Activated CD4-positive, alpha-beta T cell treated with anti-CD3 and anti-CD28 coated beads for 1 hour (primary cell): ENCODE results near the gene CENPH.
A peak's percentile ranks its signal among the peaks of the same experiment; 100 is the strongest.
"Not testable (repeated sequence)": the region's sequence is repeated elsewhere in the genome, so short reads cannot be mapped to it uniquely, and the experiment has no call there.

Source experiments
- DNase-seq: peaks from one replicate; pipeline ENCODE4 v3.0.0-alpha.2; 2020

CENPH gene, protein sequence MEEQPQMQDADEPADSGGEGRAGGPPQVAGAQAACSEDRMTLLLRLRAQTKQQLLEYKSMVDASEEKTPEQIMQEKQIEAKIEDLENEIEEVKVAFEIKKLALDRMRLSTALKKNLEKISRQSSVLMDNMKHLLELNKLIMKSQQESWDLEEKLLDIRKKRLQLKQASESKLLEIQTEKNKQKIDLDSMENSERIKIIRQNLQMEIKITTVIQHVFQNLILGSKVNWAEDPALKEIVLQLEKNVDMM

DNA sequence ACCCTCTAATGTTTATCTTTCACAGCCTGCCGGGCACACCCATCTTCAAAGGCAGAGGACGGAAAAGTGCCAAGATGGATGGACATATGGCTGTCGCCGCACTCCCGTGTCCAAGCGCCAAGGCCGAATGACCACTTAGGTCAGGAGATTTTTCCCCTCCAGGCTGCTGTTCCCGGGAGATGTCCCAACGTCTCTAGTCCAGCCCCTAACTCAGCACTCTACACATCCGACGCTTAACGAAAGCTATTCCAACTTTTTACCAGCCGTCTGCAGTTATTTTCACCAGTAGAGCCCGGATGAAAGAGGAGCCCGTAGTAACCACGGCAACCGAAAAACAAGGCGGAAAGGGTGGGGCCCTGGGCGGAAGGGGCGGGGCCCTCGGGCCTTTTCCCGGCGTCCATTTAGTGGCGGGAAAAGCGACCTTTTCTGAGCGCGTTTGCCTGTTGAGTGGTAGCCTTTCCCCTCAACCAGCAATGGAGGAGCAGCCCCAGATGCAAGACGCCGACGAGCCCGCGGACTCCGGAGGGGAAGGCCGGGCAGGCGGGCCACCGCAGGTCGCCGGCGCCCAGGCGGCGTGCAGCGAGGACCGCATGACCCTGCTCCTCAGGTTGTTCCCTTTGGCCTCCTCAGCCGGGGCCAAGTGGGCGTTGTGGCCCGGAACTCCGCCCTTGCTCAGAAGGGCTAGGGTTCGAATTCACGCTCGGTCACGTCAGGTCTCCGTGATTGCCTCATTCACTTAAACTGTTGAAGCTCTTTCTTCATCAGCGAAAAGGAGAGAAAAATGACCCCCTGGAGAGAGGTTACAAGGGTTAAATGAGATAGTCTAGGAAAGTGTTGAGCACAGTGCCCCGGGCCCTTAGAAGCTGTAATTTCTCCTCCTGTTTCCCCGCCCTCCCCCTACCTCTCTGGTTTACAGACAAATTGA, at the start of gene CENPH:
TSS of gene CENPH (plus strand) at position 422 of the 925 bp plus-strand sequence. CDS start at position 474, 52 bp downstream.
- peak; percentile 83 for DNase-seq

DNA sequence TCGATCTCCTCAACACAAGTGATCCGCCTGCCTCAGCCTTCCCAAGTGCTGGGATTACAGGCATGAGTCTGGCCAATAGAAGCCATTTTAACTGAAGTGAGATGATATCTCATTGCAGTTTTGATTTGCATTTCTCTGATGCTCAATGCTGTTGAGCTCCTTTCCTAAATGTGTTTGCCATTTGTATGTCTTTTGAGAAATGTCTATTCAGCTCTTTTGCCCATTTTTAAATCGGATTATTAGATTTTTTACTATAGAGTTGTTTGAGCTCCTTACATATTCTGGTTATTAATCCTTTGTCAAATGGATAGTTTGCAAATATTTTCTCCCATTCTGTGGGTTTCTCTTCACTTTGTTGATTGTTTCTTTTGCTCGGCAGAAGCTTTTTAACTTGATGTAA, 49.1 kb upstream of the CENPH start:
- DNase-seq = not testable (repeated sequence)

DNA sequence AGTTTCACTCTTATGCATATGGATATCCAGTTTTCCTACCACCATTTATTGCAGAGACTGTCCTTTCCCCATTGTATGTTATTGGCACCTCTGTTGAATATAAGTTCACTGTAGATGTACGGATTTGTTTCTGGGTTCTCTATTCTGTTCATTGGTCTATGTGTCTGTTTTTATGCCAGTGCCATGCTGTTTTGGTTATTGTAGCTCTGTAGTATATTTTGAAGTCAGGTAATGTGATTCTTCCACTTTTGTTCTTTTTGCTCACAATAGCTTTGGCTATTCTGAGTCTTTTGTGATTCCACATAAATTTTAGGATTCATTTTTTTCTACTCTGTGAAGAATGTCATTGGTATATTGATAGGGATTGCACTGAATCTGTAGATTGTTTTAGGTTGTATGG, 48.6 kb upstream of the CENPH start:
- no peak for DNase-seq

DNA sequence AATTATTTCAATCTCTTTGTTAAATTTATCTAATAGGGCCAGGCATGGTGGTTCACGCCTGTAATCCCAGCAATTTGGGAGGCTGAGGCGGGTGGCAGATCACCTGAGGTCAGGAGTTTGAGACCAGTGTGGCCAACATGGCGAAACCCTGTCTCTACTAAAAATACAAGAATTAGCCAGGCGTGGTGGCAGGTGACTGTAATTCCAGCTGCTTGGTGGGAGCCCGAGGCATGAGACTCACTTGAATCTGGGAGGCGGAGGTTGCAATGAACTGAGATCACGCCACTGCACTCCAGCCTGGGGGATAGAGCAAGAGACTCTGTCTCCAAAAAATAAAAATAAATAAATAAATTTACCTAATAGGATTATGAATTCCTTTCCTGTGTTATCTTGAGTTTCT, 40.8 kb upstream of the CENPH start:
- not testable (repeated sequence) for DNase-seq

DNA sequence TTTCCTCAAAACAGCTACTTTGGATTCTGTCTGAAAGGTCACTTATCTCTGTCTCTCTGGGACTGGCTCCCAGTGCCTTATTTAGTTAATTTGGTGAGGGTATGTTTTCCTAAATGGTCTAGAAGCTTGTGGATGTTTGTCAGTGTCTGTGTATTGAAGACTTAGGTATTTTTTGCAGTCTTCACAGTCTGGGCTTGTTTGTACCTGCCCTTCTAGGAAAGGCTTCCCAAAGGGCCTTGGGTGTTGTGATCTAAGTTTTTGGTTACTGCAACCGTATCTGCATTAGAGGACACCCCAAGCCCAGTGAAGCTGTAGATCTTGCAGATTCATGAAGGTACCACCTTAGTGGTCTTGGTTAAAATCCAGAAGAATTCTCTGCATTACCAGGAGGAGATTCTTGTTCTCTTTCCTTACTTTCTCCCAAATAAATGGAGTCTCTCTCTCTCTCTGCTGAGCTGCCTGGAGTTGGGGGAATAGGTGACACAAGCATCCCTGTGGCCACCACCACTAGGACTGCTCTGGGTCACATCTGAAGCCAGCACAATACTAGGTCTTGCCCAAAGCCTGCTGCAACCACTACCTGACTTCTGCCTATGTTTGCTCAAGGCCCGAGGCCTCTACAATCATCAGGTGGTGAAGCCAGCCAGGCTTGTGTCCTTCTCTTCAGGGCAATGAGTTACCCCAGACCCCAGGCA, 40.3 kb upstream of the CENPH start:
- DNase-seq = no peak

DNA sequence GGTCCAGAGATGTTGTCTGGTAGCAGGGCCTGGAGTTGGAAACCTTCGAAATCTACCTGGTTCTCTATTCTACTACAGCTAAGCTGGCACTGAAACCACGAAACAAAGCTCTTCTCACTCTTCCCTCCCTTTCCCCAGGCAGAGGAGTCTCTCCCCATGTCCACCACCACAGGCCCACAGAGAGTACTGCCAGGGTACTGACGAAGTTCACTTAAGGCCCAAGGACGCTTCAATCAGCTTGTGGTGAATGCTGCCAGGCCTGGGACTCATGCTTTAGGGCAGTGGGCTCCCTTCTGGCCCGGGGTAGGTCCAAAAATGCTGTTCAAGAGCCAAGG, 39.7 kb upstream of the CENPH start:
- no peak for DNase-seq

DNA sequence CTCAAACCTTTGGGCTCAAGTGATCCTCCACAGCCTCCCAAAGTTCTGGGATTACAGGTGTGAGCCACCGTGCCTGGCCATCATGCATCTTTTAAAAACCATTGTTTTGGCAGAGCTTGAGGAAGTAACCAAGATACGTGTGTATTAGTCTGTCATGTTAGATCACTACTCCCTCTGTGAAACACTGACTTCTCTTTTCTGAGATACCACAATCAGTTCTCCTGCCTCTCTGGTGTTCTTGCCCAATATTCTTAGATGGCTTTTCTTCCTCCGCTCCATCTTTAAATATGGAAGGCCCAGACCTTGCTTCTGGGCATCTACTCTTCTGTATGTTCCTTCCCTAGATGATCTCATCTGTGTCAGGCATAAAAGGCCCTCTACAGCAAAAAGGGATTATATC, 36.7 kb upstream of the CENPH start:
- DNase-seq = no peak

DNA sequence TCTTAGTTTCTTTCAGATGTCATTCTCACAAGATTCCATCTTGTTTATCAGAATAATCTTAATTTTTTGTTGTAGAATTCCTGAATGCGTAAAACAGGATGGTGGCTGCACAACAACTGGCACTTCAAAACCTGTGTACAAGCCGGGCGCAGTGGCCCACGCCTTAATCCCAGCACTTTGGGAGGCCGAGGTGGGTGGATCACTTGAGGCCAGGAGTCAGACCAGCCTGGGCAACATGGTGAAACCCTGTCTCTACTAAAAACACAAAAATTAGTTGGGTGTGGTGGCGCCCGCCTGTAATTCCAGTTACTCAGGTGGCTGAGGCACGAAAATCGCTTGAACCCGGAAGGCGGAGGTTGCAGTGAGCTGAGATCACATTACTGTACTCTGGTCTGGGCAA, 32.9 kb upstream of the CENPH start:
- no peak for DNase-seq

DNA sequence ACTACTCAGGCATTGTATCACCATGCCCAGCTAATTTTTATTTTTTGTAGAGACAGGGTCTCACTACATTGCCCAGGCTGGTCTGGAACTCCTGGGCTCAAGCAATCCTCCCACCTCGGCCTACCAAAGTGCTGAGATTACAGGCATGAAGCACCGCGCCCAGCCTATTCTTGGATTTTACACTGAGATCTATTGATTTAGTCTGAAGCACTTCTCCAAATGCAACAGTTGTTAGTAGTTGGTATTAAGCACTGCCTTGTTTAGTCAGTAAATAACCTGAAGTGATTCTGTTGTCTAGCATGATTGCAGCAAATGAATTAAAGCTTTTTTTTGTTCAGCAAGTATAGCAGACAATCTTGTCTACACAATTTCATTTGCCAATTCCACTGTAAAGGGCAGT, 31.3 kb upstream of the CENPH start:
- DNase-seq = no peak

DNA sequence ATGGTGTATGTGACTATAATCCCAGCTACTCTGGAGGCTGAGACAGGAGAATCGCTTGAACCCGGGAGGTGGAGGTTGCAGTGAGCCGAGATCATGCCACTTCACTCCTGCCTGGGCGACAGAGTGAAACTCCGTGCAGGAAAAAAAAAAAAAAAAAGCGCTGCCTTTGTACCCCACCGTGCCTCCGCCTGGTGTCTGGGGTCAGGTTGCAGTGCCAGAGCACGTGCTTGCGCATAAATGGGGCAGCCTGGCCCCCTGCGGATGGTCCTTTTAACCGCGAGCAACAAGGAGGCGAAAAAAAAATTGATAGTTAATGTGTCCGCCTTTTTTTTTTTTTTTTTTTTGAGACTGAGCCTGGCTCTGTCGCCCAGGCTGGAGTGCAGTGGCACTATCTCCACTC, 28.7 kb upstream of the CENPH start:
- no peak for DNase-seq

DNA sequence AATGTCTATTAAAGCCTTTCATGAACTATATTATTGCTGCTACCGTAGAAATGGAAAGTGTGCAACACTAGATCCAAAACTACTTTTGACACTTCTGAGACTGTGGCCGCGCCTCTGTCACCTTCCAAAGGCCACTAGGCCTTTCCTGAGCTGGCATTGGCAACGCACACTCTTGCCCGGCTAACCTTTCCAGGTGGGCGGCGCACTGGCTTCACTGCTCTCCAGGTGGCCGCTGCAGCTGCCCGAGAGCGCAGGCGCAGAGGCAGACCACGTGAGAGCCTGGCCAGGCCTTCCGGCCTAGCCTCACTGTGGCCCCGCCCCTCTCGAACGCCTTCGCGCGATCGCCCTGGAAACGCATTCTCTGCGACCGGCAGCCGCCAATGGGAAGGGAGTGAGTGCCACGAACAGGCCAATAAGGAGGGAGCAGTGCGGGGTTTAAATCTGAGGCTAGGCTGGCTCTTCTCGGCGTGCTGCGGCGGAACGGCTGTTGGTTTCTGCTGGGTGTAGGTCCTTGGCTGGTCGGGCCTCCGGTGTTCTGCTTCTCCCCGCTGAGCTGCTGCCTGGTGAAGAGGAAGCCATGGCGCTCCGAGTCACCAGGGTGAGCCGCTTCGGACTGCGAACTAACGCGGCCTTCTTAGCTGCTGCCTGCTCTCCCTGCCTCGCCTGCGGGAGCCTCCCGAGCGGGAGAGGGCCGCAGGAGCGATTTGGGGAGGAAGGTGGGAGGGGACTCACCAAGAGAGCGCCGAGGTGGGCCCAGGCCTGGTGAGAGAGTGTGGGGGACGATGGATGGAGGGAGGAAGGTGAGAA, 22.5 kb upstream of the CENPH start, which contains the start of gene CCNB1:
TSS of gene CCNB1 (plus strand) at position 465 of the 807 bp plus-strand sequence. CDS start at position 578, 113 bp downstream.
- peak; percentile 94 for DNase-seq

DNA sequence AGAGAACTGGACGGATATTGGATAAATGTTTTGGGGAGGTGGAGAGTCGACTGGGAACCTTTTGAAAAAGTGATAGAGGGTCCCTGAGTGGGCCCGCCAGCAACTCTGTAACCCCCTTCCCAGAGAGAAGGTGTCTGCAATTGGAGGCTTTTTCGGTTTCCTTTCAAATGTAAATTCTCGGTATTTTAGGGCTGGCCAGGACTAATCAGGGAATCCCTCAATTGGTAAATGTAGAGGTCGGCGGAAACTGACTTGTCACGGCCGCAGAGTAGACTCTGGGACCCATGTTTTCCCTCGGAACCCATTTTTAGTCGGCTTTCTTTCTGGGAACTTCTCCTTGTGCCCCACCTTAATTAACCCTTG, 21.9 kb upstream of the CENPH start:
- no peak for DNase-seq

DNA sequence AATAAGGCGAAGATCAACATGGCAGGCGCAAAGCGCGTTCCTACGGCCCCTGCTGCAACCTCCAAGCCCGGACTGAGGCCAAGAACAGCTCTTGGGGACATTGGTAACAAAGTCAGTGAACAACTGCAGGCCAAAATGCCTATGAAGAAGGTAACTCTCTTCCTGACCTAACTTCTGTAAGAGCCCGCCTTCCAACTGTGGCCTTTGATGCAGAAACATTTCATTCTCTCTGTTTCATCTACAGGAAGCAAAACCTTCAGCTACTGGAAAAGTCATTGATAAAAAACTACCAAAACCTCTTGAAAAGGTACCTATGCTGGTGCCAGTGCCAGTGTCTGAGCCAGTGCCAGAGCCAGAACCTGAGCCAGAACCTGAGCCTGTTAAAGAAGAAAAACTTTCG, 21.5 kb upstream of the CENPH start:
- no peak for DNase-seq

DNA sequence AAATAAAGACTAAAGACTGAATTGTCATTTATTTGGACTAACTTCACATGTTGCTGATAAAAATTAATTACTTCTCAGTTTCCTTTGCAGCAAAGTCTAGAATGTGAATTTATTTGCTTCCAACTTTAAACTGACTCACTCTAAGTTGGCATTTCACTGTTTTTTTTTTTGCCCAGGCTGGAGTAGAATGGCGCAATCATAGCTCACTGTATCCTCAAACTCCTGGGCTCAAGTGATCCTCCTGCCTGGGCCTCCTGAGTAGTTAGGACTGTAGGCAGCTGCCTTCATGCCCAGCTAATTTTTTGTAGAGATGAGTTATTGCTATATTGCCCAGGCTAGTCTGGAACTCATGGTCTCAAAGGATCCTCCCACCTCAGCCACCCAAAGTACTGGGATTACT, 18.9 kb upstream of the CENPH start:
- DNase-seq = no peak

DNA sequence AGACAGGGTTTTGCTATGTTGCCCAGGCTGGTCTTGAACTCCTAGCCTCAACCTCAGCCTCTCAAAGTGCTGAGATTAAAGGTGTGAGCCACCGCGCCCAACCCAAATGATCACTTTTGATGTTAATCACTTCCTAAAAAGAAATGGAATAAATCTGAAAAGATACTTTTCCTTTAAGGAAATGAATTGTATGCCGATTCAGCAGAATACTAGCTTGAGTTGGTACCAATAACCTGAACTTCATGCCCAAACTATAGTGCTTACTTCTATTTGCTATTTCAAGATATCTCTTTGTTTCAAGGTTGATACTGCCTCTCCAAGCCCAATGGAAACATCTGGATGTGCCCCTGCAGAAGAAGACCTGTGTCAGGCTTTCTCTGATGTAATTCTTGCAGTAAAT, 18.4 kb upstream of the CENPH start:
- no peak for DNase-seq

DNA sequence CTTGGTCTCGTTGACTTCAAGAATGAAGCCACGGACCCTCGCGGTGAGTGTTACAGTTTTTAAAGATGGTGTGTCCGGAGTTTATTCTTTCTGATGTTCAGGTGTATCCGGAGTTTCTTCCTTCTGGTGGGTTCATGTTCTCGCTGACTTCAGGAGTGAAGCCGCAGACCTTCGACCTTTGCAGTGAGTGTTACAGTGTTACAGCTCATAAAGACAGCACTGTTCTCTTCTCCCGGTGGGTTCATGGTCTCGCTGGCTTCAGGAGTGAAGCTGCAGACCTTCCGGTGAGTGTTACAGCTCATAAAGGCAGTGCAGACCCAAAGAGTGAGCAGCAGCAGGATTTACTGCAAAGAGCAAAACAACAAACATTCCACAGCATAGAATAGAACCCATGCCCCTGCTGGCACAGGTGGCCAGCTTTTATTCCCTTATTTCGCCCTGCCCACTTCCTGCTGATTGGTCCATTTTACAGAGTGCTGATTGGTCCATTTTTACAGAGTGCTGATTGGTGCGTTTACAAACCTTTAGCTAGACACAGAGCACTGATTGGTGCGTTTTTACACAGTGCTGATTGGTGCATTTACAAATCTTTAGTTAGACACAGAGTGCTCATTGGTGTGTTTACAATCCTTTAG, 7.6 kb upstream of the CENPH start:
- not testable (repeated sequence) for DNase-seq

DNA sequence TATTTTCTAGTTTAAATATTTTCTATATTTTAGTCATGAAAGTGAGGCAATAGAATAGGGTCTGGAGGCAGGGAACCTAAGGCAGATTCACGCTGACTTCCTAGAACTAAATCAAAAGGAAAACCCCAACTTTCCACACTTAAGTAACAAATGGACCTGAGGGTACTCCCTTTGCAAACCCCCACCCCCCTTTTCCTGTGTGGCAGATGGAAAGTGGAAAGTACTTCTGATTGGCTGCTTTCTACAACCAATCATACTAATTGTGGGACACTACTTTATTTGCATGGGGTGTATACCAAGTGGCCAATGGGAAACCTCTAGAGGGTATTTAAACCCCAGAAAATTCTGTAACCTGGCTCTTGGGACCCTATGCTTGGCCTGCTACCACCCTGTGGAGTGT, 4.8 kb upstream of the CENPH start:
- no peak for DNase-seq

DNA sequence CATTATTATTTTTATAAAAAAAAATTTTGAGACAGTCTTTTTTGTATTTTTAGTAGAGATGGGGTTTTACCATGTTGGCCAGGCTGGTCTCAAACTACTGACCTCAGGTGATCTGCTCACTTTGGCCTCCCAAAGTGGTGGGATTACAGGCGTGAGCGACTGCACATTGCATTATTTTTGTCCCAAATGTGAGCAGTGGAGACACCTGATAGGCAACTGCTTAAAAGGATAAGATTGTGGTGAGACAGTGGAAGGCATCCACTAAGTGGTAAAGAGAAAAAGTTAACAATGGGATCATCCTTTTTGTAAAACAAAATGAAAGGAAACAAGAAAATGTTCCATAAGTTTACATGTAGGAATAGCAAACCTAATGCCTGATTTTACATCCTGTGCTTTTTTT, 2.0 kb upstream of the CENPH start:
- DNase-seq = no peak

DNA sequence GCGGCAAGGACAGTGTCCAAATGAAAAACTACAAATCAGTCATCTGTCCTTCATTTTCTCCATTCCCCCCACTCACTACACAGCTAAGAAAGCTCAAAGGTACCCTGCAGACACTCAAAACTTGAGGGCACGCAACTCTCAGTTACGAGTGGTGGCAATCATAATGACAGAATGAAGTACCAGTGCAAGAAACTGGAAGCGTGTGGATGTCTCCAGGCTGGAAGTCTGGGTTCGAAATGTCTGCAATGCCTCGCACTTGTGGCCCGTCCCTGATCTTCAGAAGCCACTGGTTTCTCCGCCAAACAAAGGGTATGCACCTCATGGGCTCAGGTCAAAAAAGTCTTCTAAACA, 597 bp upstream of the CENPH start:
- DNase-seq = no peak

DNA sequence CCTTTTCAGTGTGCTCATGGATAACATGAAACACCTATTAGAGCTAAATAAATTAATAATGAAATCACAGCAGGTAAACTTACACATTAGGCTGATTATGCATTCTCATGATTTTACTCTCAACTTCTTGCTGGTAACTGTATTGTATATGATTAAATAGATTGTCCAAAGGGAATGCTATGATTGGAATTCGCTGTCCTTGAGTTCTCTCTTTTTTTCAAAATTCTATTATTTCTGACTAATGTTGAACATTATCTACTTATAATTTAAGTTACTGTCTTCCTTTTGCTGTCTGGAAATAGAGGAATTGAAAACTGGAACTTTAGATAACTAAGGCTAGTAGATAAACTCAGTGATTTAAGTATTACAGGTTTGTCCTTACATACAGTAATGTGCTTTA, 13.1 kb downstream of the CENPH start:
- DNase-seq = no peak

DNA sequence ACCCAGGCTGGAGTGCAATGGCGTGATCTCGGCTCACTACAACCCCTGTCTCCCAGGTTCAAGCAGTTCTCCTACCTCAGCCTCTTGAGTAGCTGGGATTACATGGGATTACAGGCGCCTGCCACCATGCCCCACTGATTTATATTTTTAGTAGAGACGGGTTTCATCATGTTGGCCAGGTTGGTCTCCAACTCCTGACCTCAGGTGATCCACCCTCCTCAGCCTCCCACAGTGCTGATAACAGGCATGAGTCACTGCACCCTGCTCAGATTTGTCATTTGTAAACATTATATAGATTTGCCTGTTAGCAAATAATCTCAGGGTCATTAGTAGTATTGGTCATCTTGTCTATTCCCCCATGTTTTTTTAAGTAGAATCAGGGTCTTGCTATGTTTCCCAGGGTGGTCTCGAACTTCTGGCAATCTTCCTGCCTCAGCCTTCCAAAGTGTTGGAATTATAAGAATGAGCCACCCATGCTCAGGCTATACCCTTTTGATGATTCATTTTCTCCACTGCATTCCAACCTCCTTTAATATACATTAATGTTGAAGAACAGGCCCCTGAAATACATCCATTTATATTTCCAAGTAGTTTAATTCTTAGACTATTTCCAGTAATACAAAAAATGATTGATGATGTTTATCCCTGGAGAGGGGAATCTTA, 17.3 kb downstream of the CENPH start:
- DNase-seq = no peak

DNA sequence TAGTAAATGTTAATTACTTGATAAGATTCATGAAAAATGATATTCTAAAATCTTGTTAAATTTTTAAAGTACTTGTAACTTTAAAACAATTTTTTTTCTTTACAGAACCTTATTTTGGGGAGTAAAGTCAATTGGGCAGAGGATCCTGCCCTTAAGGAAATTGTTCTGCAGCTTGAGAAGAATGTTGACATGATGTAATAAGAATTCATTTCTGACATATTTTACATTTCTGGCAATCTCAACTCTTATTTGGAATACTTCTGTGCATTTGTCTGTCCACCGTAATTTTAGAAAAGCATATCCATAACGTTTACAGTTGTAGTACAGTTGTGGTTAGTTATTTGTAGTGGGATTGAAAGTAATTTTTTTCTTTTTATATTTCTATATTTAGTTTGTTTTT, 20.2 kb downstream of the CENPH start:
- DNase-seq = no peak
